ENCODE measurements around the gene GADD45GIP1.
A peak's percentile ranks its signal among the peaks of the same experiment; 100 is the strongest.
"Not testable (repeated sequence)": the region's sequence is repeated elsewhere in the genome, so short reads cannot be mapped to it uniquely, and the experiment has no call there.

GADD45GIP1 gene

GRCh38 chr19:12937927-12938778 is 18.9 kb downstream of the GADD45GIP1 start, which contains the start of gene CALR:
TSS of gene CALR (plus strand) at chr19:12938609. CDS start at chr19:12938680, 71 bp downstream.
- DNase-seq, result peak; percentile 99

- no peak for DNase-seq
These were observed 19.7 kb downstream of the GADD45GIP1 start for GRCh38 chr19:12937093-12937926.

- no peak for DNase-seq
These were observed 20.4 kb downstream of the GADD45GIP1 start for GRCh38 chr19:12936582-12936981.

- DNase-seq, result no peak
These were observed 22.0 kb downstream of the GADD45GIP1 start for GRCh38 chr19:12935071-12935470.

- DNase-seq, result peak; percentile 79
These were observed 23.5 kb downstream of the GADD45GIP1 start, which contains the start of gene FARSA for GRCh38 chr19:12933287-12934072. TSS of gene FARSA (minus strand) at chr19:12933711. CDS start at chr19:12933696, 15 bp downstream.

- no peak for DNase-seq
These were observed 24.4 kb downstream of the GADD45GIP1 start for GRCh38 chr19:12932392-12933286.

- DNase-seq, result no peak
These were observed 26.9 kb downstream of the GADD45GIP1 start for GRCh38 chr19:12930002-12930645.

GRCh38 chr19:12924621-12925310 is 32.3 kb downstream of the GADD45GIP1 start:
- no peak for DNase-seq

- DNase-seq, result no peak
These were observed 34.1 kb downstream of the GADD45GIP1 start for GRCh38 chr19:12922959-12923358.

GRCh38 chr19:12921047-12921446 is 36.0 kb downstream of the GADD45GIP1 start:
- DNase-seq, result no peak

GRCh38 chr19:12918253-12918652 is 38.8 kb downstream of the GADD45GIP1 start:
- no peak for DNase-seq

- DNase-seq, result not testable (repeated sequence)
These were observed 41.2 kb downstream of the GADD45GIP1 start for GRCh38 chr19:12915860-12916259.

GRCh38 chr19:12913851-12914690 is 43.0 kb downstream of the GADD45GIP1 start:
- peak; percentile 44 for DNase-seq

GRCh38 chr19:12913011-12913561 is 43.9 kb downstream of the GADD45GIP1 start:
- DNase-seq, result no peak

GRCh38 chr19:12912571-12912970 is 44.5 kb downstream of the GADD45GIP1 start:
- no peak for DNase-seq

GRCh38 chr19:12907166-12907565 is 49.9 kb downstream of the GADD45GIP1 start:
- DNase-seq, result no peak

Measured in activated effector memory CD4-positive, alpha-beta T cell treated with Interleukin-2 at 50 U/mL for 16 hours (primary cell).